GM20431 (cell line): ENCODE results near the gene NR1H2.
"Not testable (repeated sequence)": the region's sequence is repeated elsewhere in the genome, so short reads cannot be mapped to it uniquely, and the experiment has no call there.

Source experiments
- in situ Hi-C: fragments of 300-500 bp; cut with MseI, MboI; formaldehyde crosslinking; loops from one replicate; pipeline ENCODE4 v1.15.0; 2020; ENCODE audit warnings: low sequenced_read_pairs; ENCODE audit not compliant: unreplicated experiment

The NR1H2 gene

DNA sequence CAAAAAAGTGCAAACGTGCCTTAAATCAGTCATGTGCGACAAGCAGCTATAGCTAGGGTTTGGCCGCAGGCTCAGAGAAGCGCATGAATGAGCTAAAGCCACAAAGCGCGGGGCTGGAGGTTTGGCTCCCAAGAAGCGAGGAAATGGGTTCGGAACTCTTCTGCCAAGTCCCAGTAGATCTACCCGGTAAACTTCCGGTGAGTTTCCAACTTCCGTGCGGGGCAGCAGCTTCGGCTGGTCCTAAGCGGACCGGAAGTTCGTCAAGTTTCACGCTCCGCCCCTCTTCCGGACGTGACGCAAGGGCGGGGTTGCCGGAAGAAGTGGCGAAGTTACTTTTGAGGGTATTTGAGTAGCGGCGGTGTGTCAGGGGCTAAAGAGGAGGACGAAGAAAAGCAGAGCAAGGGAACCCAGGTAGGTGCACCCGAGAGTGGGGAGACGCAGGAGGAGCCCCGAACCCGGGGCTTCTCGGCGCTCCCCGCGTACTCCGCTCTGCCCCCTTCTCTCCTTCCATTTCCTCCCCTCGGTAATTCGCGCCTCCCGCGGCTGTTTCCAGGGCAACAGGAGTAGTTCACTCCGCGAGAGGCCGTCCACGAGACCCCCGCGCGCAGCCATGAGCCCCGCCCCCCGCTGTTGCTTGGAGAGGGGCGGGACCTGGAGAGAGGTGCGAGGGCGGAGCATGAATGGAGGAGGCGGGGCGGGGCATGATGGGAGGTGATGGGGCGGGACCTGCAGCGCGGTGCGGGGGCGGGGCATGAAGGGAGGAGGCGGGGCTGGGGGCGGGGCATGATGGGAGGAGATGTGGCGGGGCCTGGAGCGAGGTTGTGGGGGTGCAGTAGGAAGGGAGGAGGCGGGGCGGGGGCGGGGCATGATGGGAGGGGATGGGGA lies at the start of gene NR1H2:
Gene NR1H2, plus strand, starts transcription at position 292 of the 885 bp plus-strand sequence. CDS start 1,149 bp downstream, outside the sequence.
- in situ Hi-C loops, result loop anchor here (10.0 kb wide), 1 partner anchor 88 kb away; no protein-coding TSS in a partner anchor

GRCh38 chr19:50327013-50327412 lies 49.2 kb upstream of the NR1H2 start:
- in situ Hi-C loops, result no loop called here

GRCh38 chr19:50327461-50328223 lies 48.6 kb upstream of the NR1H2 start:
- in situ Hi-C loops, result no loop called here

DNA sequence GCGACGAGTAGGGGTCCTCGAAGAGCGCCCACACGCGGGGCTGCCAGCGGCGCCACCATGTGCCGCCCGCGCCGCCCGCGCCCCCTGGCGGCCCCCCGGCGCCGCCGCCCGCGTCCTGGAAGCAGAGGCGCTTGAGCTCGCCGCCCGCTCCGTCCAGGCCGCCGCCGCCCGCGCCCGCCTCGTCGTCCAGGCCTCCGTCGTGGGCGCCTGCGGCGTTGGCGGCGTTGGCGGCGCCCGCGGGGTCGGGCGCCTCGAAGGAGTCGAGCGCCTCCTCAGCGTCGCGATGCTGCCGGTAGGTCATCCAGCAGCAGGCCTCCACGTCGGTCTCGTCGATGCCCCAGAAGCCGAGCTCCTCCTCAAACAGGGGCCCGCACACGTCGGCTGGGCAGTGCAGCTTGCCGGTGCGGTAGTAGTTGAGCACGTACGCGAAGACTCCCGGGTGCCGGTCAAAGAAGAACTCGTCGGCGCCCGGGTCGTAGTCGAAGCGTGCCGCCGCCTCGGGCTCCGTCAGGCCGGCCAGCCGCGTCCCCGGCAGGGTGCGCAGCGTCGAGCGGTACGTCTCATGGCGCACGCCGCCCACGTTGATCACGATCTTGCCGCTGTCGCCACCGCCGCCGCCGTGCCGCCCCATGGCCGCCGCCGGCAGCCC lies 47.9 kb upstream of the NR1H2 start:
- in situ Hi-C loops, result no loop called here

DNA sequence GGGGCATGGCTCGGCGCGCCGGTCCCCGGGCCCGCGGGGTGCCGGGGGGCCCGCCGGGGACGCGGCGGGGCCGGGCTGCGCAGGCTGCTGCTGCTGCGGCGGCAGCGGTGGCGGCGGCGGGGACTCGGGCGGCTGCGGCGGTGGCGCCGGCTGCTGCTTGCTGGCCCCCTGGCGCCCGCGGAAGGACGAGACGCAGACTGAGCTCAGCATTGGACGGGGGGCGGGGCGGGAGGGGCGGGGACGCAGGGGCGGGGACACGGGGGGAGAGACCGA lies 47.4 kb upstream of the NR1H2 start:
- in situ Hi-C loops, result no loop called here

DNA sequence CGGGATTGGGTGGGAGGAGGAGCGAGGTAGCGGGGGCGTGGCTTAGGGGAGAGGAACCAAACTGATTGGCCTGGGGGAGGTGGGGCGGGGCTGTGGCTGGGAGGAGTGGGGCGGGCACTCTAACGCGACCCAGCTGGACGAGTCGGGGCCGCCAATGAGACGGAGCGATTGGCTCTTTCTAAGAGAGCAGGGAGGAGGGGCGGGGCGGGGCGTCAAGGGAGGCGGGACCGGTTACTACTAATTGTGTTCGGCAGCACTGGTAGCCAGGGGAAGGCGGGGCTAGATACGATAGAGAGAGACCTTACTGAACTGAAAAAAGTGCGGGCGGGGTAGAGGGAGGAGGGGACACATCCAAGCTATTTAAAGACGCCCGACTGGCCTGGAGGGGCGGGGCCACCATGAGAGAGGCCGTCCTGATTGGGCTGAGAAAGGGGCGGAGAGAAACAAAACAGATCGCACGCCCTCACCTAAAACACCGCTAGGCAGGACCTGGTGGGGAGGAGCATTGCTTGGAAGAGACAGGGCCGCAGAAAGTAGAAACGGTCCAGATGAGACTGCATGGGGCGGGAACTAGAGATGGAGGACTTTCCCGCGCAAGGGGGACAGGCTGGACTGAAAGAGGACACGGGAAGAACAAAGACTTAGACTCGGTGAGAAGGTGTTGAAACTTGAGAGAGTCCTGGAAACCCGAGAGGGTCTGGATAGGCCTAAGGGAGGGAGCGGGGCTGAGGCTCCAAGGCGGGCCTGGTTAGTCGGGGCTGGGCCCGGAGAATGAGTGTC lies 46.9 kb upstream of the NR1H2 start, which contains the start of gene KCNC3:
Gene KCNC3, minus strand, starts transcription at position 232 of the 780 bp plus-strand sequence. CDS start 295 bp downstream, outside the sequence.
- in situ Hi-C loops, result no loop called here

DNA sequence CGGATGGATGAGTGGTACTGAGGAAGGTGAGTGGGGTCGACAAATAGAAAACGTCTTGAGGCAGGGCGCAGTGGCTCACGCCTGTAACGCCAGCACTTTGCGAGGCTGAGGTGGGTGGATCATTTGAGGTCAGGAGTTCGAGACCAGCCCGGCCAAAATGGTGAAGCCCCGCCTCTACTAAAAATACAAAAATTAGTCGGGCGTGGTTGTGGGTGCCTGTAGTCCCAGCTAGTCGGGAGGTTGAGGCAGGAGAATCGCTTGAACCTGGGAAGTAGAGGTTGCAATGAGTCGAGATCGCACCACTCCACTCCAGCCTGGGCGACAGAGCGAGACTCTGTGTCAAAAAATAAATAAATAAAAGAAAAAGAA lies 46.3 kb upstream of the NR1H2 start:
- in situ Hi-C loops, result not testable (repeated sequence)

GRCh38 chr19:50330365-50331078 lies 45.7 kb upstream of the NR1H2 start:
- in situ Hi-C loops, result no loop called here

DNA sequence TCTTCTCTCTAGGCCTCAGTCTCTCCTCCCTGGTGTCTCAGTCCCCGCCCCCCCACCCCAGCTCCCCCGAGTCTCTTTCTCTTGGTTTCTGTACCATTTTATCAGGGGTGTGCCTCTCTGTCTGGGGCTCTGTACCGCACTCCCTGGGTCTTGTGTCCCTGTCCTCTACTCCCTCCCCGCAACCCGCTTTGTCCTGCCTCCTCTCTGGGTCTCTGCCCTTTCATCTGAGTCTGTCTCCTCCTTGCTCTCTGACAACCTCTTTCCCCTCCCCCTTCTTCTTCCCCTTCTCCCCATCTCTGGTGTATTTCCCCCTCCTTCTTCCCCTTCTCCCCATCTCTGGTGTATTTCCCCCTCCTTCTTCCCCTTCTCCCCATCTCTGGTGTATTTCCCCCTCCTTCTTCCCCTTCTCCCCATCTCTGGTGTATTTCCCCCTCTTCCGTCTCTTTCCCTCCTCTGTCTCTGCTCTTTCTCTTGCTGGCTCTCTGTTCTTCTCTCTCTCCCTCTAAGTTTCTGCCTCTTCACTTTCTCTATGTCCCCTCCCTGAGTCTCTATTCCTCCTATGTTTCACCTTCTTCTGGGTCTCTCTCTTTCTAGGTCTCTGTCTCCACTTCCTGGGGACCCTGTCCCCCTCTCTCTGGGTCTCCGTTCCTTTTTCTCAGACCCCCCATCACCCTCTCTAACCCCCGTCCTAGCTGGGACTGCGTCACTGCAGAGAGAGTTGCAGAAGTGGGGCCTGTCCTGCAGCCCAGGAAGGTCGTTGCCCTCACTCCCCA lies 44.9 kb upstream of the NR1H2 start:
- in situ Hi-C loops, result no loop called here

GRCh38 chr19:50331994-50332243 lies 44.3 kb upstream of the NR1H2 start:
- in situ Hi-C loops, result no loop called here

DNA sequence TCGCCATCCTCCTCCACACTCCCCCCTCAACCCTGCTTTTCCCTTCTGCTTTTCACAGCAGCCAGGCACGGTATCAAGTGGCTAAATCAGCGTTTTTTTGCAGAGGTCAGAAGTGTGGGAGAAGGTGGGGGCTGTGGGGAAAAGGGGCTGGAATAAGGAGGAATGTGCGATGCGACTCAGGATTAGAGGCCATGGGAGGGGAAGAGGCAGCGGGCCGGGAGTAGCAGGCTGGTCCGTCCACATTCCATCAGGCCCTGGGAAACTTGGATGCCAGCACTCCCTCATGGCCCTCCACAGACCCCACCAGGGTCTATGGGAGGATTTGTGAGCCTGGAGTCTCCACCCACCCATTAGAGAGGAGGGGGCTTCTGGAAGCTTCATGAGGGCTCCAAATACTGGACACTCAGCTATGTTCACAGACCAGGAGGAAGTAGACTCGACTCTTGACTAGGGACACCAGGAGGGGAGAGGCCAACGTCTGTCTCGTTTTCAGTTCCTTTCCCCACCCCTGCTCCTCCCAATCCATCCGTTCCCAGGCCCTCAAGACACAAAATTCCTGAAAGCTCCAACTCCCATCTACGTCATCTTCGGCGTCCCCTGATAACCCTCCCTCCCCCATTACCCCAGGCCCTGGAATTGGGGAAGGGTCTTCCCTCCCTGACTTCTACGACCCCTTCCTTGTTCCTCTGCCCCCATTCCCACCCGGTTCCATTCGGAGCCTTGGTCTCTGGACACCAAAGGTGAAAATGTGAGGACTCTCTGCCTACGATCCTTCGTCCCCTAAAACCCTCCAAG lies 43.8 kb upstream of the NR1H2 start:
- in situ Hi-C loops, result no loop called here

DNA sequence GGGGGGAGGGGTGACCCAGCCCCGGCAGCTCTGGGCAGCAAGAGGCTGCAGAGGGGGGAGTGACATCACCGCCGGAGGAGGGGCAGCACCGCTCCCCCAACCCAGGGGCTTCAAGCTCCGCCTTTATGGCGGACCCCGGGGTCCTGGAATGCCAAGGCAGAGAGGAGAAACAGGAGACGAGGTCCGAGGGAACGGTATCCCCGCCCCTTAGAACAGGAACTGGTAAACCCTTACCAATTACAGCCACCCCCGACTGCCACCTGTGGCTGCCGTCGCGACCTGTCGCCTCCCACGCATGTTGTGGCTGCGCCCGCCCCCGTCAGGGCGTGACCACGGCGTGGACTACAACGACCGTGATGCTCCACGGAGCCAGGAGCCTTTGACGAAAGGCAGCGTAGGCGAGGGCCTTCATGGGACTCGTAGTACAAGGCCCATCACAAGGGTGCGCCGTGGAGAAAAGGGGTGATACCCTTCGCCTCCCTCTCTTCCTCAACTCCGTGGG lies 43.0 kb upstream of the NR1H2 start:
- in situ Hi-C loops, result no loop called here

DNA sequence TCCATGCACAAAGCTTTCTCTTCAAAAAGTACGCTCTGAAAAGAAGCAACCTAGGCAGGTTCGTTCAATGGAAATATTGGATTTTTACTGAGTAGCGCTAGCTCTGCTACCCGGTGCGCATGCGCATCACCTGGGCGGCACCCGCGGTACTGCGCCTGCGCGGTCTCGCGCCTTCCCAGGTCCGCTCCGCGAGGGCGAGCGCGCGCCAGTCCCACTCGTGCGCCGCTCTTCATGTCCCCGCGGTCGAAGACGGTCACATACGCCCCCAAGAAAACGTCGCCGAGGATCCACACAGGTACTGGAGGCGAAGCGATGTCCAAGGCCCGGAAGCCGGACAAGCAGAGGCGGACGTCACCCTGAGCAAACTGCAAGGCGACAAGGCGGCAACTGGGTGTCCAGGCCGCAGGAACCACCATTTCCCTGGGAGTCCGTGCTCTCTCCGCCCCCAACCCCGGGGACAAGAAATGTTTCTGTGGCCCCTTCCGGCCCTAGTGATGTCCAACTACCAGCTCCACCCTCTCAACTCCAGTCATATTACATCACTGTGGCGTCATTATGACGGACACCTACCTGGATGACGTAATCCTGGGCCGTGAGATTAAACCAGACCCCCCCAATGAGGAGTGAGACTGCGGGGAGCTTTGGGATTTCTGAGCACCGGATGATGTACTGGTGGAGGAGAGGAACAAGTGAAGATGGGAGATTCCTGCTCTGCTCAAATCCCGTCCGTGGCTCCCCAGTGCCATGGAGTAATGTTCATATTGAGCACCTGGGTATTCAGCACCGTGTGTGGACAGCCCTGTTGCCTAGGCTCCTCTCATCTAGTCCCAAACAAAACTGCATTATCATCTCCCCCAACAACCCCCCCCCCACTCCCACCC lies 42.3 kb upstream of the NR1H2 start:
- in situ Hi-C loops, result no loop called here

GRCh38 chr19:50334741-50335421 lies 41.4 kb upstream of the NR1H2 start:
- in situ Hi-C loops, result no loop called here

- in situ Hi-C loops, result not testable (repeated sequence)
These were observed 39.2 kb upstream of the NR1H2 start for GRCh38 chr19:50337031-50337430.

- in situ Hi-C loops, result no loop called here
These were observed 35.9 kb upstream of the NR1H2 start for GRCh38 chr19:50340331-50340730.
